T-helper 1 cell (primary cell): Measurements from ENCODE around the gene LMO7.
A peak's percentile ranks its signal among the peaks of the same experiment; 100 is the strongest.
"Not testable (repeated sequence)": the region's sequence is repeated elsewhere in the genome, so short reads cannot be mapped to it uniquely, and the experiment has no call there.

Experiments used
- DNase-seq, 5 donors: peaks; one replicate each; pipeline ENCODE4 v3.0.0-alpha.2; 2012 to 2020

LMO7 gene

DNA sequence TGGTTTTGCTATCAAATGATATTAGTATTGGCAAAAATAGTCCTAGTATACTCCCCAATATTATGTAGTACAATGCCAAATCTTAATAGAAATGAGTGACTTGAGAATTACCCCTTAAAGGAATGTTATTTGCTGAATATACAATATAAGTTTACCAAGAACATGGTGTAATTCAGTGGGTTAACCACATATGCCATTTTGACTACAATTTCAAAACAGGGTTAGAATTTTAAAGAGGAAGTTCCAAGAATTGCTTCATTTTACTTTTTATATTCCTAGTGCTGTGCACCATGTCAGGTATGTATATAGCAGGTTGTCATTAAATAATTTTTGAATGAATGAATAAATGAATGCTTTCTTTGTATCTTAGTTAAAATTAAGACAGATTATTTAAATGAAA, 66.3 kb downstream of the LMO7 start:
- no peak for DNase-seq

DNA sequence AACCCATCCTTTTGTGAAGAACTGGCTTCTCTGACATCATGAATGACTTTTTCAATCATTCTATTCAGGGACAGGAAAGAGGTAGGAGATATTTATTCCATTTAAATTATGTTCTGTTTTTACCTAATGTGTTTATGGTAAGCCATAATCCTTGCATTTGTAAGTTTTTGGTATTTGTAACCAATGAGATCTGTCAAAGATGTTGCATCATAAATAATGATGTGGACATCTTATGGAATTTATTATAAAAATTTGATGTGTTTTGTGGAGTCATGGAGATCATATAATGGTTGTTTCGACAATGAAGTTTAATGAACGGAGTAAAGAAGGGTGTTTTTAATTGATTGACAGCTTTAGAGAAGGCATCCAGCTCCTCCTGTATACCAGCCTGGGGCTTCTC, 67.6 kb downstream of the LMO7 start:
- DNase-seq, result no peak

DNA sequence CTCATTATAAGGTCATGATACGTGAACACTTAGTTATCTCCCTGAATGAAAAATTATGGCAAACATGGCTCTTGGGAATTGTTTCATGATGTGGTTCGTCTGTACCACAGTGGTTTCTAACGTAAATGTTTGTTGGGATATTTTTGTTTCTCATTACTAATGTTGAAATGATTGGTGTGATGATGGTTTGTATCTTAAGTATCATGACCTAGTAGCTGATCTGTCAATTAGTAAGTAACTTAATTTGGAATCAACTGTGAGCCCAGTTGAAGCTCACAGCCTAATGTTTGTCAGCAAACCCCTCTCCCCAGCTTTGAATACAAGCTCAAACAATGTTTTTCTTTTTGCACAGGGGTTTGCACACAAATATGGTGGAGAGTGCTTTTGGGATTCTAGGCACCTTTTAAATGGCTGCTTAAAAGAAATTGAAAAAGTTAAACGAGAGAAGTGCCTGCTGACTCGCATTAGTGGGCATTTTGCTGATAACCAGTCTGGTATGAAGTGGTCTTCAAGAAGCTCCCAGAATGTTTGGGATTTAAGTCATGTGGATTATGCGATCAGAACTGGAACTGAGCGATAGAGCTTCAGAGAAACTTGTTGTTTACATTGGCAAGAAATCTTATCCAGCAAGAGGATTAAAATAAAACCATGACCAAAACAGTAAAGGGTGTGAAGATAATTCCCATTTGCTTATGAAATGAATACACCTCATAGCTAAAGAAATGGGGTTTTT, 68.2 kb downstream of the LMO7 start:
- no peak for DNase-seq

DNA sequence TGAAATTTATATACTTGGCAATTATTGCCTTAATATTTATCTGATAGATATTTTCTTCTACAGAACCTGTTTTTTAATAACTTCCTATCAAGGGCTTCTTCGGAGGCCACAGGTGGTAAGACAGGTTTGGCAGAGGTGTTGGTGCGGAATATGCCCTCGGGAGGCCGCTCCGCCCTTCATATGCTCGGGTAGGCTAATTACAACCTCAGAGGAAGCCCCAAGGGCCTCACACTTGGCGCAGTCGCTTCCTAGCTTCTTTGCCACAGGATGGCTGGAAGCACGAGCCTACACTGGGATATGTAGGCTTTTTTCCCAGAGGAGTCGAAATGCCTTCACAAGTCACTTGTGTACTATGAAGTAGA, 68.8 kb downstream of the LMO7 start:
- no peak for DNase-seq

DNA sequence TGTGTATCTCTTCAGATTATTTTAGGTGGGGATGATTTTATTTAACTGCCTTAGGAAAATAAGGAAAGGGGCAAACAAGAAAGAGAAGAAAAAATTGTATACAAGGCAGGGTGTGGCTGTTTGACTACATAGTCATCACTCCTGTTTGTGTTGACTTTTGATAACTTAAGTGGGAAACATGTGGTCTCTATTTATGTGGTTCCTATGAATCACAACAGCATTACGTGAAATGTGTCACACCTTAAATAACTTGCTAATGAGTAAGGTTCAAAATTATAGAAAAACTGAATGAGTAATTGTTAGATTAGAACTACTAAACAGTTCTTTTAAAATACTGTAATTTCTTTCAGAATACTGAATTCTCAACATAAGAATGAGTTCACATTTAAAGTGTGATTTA, 69.3 kb downstream of the LMO7 start:
- peak in 1 of 5 donors; percentile 10 for DNase-seq

DNA sequence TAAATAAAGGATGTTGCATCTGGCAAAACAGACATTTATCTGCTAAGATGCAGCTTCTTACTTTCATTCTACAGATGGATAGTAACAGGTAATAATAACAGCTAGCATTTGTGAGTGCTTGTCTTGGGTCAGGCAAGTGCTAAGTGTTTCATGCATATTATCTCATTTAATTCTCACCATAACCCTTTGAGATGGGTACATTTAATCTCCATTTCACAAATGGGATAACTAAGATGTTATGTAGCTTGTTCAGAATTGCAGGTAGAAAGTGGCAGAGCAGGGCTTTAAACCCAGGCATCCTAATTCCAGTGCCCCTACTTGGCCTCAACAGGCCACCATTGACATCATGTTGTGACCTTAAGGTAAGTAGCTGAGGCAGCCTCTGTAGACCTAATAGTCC, 69.8 kb downstream of the LMO7 start:
- DNase-seq, result no peak

DNA sequence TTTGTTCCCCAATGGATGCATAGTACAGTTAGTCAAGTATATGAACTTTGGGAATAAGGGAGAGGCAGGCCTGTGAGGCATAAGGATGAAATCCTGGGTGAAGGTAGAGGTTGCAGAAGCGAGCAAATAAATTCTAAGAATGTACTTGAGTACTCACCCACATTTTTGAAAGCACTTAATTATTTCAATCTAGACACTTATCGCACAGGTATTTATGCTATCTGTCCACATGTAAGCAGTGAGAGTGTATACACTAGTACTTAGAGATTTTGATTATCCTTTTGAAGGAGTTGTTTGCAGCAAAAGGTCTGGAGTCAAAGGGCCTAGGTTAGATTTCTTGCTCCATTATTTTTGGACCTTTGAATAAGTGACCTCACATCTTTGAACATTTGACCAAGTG, 77.7 kb downstream of the LMO7 start:
- no peak for DNase-seq

DNA sequence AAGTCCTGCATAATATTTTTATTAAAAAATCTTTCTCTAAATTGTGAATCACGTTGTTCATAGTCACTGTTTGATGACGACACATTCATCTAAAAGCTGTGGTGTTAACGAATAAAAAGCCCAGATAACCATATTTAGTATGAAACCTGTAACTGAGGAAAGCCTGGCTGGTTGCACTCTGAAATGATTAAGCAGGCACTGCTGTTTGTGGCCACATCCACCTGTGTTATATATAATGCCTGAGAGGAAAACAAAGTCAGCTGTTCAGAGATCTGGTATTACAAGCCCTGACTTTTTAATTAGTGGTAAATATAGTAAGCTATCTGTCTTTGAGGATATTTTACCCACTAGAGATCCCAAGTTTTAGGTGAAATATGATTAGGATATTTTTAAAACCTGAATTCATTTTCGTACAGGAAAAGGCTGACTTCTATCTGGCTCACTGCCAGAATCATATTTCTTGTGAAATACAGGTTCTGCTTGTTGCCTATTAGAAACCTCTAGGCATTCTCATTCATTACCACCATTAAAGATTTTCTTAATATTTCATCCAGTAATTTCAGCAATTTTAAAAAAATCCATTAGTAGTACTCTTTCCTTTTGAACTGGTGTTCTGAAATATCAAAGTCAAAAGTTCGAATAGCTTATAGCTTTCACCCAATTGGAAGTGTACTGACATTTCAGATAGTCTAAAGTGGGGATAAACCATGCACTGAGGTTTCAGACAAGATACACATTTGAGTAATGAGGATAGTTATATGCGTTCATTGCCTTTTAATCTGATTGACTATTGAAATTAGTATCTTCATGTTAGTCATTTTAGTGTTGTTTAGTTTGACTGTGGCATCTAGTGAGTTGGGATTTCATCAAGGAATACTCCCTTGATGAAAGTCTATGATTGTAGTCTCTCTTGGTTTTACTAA, 79.7 kb downstream of the LMO7 start:
- DNase-seq, result peak in 1 of 5 donors; percentile 35

DNA sequence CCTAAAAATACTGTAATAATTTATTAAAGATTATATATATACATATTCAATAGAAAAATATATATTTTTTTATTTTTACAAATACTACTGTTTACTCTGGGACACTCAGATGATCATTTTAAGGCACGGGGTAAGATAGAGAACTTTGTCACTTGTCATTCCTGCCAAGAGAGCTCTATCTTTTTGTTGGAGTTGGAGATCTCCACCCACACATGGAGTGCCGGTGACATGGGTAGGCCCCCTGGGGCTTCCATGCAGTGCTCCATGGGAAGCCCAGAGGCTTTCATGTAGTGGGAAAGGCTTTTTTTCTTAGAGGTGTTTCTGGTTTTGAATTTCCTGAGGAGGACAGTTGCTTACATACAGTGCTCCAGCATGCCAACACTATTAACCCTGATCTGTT, 81.4 kb downstream of the LMO7 start:
- DNase-seq, result no peak

DNA sequence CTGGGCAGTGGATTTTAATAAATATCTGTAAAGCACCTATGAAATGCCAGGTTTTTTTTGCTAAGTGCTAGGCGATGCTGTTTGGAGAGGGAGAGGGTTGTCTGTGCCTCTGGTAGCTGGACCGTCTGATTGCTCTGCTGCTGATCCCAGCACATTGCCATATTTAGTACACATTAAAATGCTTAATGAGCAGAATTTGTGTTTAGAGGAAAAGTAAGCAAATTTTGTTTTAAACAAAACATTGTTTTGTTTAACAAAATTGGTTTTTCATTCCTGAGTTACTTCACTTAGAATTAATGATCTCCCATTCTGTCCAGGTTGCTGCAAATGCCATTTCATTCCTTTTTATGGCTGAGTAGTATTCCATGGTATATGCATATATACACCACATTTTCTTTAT, 85.2 kb downstream of the LMO7 start:
- DNase-seq, result no peak

DNA sequence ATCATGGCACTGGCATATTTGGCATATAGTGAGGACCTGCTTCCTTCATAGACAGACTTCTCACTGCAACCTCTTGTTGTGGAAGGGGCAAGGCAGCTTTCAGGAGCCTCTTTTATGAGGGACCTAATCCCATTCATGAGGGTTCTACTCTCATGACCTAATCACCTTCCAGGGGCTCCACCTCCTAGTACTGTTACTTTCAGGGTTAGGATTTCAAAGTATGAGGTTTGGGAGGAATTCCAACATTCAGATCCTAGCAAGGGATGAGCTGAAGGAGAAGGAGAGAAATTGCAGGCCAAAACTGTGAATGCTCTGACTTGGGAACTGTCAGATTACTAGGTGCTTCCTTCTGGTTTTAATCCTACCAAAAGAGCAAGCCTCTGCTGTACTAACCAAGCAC, 87.8 kb downstream of the LMO7 start:
- DNase-seq, result no peak

DNA sequence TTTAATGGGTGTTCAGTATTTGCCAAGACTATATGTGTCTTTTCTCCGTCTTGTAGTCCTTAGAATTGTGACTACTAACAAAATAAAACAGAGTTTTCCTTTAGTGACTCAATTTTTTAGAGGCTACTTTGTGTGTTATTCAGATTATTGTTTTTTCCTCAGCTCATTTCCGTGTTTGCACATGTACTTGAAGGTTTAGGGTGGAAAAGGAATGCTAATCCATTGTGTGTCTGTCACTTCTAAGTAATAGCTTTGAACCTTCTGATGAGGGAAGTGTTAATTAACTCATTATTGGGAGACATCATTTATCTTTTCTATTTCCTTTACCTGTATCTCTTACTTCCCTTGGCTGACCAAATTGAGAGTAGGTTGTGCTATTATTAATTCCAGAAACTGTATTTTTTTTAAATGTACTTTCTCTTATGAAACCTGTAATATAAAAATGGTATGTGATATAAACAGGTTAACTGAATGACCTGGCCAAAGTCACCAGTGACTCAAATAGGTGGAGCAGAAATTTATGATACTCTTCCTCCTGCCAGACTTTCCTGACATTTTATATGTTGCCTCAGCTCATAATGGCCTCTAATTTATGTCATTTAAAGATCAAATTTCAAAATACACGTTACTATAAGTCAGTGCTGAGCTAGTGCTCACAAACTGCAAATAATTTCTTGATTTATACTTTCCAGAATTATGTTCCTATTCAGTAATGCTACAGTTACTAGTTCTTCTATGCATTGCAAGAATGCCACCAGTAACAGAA, 88.8 kb downstream of the LMO7 start:
- DNase-seq, result no peak

DNA sequence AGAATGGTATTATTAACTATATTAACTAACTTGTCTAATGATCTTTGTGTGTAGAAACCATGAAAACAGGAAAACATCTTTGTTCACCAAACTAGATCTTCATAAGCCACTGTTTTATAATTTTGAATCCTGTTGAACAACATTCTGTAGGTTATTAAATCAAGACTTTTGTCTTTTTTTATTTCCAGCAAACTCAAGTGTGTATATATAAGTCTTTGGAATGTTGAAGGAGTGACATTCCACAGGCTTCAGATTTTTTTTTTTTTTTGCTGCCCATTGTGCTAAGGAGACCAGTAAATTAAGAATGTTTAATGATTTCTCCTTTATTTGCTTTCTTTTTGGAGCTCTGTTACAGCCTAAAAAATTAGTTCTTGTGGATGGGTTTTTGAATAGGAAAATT, 89.6 kb downstream of the LMO7 start:
- no peak for DNase-seq

DNA sequence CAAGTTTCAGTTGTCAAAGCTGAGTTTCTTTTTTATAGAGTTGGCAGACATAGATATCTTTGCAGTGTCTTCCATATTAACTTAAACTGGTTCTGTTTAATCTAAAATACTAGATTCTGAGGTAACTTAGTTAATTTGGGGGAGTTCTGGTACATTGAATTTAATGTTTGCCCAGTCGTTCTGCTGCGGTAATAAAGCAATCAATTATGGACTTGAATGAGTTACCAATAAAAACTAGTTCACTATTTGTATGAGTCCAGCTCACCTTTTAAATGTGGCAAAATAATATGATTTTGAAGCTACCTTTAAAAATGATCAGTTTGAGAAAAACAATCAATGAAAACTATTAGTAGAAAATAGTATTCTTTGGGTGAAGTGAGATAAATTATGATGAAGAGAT, 90.2 kb downstream of the LMO7 start:
- no peak for DNase-seq

DNA sequence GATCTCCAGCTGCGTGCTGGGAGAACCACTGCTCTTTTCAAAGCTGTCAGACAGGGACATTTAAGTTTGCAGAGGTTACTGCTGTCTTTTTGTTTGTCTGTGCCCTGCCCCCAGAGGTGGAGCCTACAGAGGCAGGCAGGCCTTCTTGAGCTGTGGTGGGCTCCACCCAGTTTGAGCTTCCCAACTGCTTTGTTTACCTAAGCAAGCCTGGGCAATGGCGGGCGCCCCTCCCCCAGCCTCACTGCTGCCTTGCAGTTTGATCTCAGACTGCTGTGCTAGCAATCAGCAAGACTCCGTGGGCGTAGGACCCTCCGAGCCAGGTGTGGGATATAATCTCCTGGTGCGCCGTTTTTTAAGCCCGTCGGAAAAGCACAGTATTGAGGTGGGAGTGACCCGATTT, 97.0 kb downstream of the LMO7 start:
- DNase-seq, result not testable (repeated sequence)

DNA sequence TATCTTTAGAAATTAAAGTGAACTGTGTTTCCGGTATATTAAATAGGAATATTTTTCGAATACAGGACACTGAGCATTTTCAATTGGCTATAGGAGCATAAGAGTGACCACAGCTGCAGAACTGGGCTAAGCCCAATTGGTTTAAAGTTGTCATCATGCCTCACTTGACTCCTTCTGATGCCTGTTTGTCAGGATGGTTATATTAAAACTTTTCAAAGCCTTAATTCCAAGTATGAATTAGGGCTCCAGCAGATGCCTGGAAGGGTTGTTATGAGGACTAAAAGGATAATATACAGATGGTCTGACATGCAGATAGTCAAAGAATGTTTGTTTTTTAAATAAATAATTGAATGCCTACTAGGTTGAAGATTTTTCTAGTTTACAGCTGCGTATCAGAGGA, 100.0 kb downstream of the LMO7 start:
- no peak for DNase-seq

DNA sequence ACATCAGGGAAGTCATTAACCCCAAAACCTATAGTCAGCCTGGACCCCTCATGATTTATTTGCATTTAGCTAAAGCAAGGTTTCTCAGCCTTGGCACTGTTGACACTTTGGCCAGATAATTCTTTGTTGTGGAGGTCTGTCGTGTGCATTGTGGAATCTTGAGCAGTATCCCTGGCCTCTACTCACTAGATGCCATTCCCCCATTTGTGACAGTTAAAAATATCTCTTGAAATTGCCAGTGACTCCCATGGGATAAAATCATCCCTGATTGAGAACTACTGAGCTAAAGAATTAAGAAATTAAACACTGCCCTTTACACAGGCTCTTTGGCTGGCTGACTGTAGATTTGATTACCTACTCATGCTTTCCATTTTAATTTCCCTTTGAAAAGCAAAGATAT, 102.7 kb downstream of the LMO7 start:
- no peak for DNase-seq

DNA sequence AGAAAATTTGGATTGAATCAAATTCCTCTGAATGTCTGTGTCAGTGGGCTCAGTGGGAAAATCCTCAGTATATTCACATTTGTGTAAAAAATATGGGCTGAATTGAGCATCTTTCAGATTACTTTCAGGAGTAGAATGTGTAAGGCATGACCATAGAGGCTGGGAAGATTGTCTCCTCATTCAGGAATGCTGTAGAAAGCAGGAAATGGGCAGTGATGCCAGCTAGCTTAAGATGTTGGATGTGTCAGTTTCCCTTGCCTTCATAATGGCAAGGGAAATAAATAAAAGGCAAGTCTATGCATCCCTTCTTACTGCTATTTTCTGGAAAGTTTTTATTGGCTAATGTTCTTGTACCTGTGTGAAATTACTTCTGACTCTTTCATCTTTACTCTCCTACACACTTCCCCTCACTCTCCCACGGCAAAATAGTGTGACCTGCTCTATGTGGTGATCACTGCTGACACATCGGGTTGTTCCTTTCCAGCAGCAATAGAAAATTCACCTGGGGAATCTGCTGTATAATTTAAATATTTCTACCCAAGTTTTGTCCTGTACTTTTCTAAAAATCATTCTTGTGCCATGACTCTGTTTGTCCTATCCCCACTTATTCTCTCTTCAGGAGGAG, 103.2 kb downstream of the LMO7 start:
- DNase-seq, result no peak

DNA sequence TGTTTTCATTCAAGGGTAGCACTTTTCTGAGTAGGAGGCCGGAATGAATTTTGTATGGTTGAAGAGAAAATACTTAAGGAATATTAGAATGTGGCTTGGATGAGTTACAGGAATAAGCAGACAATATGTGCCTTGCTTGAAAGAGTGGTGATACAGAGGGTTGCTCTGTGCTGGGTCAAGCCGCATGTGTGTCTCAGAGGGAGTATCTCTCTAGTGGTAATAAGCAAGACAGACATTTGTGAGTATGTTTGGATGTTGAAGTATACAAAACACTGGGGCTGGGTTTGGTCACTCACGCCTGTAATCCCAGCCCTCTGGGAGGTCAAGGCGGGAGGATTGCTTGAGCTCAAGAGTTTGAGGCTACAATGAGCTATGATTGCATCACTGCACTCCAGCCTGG, 103.9 kb downstream of the LMO7 start:
- DNase-seq, result no peak

DNA sequence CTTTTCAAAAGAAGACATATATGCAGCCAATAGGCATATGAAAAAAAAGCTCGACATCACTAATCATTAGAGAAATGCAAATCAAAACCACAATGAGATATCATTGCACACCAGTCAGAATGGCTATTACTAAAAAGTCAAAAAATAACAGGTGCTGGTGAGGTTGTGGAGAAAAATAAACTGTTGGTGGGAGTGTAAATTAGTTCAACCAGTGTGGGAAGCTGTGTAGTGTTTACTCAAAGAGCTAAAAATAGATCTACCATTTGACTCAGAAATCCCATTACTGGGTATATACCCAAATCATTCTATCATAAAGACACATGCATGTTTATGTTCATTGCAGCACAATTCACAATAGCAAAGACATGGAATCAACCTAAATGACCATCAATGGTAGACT, 106.9 kb downstream of the LMO7 start:
- not testable (repeated sequence) for DNase-seq

DNA sequence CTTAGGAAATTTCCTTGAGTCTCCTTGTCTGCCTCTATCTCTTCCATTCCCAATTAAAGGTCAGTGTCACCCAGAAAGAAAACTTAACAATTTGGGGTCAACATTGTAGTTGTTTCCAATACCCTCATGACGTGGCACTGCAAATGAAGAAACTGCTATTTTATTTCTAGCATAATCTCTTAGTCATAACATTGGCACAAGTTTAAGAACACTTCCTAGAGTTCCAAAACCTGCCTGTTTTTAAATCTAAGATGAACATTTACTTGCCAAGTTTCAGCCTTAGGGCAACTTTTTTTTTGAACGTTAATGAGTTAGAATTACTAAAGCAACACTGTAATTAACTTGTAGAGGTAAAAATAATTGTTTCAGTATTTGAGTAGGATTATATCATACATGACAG, 108.0 kb downstream of the LMO7 start:
- DNase-seq, result no peak

DNA sequence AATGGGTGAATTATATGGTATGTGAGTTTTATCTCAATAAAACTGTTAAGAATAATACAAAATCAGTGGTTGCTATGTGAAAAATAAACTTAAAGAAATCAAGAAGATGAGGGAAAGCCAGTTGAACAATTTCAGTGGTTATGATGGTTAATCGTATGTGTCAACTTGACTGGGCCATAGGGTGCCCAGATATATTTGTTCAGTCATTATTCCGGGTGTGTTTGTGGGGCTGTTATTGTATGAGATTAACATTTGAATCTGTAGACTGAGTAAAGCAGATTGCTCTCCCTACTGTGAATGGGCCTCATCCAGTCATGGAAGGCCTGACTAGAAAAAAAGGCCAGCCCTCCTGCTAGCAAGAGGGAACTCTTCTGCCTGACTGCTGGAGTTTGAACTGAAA, 109.3 kb downstream of the LMO7 start:
- no peak for DNase-seq

DNA sequence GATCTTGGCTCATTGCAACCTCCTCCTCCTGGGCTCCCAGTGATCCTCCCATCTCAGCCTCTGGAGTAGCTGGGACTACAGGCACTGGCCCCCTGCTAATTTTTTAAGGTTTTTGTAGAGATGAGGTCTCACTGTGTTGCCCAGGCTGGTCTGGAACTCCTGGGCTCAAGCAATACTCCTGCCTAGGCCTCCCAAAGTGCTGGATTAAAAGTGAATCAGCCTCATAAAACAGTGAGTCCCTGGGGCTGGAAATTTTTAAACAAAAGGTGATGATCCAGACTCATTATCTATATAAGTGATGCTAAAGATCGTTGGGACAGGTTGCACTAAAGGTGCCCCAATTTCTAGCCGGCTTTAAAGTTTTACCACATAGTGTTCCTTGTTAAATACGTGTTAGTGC, 112.7 kb downstream of the LMO7 start:
- DNase-seq, result no peak
